HG03342 (cell line): ENCODE measurements around the gene ATXN7L1.

Source experiments
- ATAC-seq: cut with Tn5 transposase; IDR thresholded peaks from one replicate; pipeline ENCODE4 v1.9.1; 2021; ENCODE audit warnings: mild to moderate bottlenecking, moderate library complexity; ENCODE audit not compliant: unreplicated experiment

ATXN7L1 gene, protein sequence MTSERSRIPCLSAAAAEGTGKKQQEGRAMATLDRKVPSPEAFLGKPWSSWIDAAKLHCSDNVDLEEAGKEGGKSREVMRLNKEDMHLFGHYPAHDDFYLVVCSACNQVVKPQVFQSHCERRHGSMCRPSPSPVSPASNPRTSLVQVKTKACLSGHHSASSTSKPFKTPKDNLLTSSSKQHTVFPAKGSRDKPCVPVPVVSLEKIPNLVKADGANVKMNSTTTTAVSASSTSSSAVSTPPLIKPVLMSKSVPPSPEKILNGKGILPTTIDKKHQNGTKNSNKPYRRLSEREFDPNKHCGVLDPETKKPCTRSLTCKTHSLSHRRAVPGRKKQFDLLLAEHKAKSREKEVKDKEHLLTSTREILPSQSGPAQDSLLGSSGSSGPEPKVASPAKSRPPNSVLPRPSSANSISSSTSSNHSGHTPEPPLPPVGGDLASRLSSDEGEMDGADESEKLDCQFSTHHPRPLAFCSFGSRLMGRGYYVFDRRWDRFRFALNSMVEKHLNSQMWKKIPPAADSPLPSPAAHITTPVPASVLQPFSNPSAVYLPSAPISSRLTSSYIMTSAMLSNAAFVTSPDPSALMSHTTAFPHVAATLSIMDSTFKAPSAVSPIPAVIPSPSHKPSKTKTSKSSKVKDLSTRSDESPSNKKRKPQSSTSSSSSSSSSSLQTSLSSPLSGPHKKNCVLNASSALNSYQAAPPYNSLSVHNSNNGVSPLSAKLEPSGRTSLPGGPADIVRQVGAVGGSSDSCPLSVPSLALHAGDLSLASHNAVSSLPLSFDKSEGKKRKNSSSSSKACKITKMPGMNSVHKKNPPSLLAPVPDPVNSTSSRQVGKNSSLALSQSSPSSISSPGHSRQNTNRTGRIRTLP

DNA sequence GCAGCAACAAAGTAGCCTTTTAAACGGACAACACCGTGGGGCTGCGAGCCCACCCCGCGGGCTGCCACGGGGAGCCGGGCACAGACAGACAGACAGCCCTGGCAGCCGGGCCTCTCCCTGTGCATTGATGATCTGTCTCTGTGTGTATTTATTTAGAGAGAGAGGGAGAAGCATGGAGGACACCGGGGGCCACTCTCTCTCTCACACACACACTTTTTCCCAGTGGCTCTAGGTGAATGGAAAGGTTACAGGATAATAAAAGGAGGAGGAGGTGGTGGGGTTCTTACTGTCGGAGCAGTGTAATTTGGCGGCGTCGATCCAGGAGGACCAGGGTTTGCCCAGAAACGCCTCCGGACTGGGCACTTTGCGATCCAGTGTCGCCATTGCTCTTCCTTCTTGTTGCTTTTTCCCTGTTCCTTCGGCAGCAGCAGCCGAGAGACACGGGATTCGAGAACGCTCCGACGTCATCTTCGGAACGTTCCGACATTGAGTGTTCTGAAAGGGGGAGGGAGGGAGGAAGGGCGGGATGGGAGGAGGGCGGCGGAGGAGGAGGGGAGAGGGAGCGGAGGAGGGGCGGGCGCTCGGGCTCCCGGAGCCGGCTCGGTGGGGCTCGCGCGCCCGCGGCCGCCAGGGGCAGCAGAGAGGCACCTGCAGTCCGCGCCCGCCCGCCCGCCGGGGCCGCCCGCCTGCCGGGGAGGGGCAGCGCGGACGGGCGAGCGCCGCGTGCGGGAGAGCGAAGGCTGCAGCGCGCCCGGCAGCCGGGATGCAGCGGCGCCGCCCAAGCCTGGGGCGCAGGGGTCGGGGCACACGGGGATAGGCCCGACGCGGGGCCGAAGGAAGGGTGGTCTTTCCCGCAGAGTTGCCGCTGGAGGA, at the start of gene ATXN7L1:
ATXN7L1 (minus strand) TSS at position 509 of the 873 bp plus-strand sequence; CDS start at position 468, 41 bp downstream.
- ATAC-seq, result peak; percentile 96

DNA sequence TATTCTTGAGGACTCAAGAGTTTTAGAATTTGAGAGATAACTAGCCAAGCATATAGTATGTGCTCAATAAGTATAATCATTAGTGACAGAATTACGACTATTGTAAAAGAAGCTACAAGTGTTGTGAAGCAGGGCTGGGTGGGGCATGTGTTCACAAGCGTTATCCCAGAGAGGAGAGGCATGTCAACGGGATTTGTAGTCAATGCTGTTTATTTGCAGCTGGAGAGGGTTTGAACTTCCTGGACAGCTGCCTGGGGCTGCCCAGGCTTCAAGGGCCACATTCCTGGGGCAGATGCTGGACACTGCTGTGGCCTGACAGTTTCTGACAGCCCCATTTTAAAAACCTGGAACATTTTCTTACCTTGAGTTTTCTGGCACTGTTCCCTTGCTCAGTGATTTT, 49.7 kb upstream of the ATXN7L1 start:
- ATAC-seq, result no peak

DNA sequence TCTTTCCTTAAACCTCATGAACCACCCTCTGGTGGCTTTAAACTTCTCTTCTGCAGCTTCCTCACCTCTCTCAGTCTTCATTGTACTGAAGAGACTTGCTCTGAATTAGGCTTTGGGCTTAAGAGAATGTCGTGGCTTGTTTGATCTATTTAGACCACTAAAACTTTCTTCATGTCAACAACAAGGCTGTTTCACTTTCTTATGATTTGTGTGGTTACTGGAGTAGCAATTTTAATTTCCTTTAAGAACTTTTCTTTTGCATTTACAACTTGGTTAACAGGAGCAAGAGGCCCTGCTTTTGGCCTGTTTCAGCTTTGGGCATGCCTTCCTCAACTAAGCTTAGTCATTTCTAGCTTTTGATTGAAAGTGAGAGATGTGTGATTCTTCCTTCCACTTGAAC, 48.5 kb upstream of the ATXN7L1 start:
- peak; percentile 31 for ATAC-seq

DNA sequence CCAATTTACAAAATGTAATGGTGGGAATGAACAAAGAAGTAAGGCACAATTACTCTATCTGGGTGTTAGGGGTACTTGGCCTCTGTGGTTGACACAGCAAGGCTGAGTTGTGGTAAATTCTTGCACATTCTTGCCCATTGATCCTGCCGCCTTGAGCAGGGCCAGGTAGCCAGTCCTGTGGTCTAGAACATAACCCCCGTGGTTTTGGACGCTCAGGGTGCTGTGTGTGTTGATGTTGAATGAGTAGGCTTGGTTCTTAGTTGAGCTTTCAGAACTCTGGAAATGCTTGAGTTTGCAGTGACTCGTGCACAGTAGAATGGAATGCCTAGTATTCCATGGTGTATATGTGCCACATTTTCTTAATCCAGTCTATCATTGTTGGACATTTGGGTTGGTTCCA, 44.4 kb upstream of the ATXN7L1 start:
- ATAC-seq, result no peak

DNA sequence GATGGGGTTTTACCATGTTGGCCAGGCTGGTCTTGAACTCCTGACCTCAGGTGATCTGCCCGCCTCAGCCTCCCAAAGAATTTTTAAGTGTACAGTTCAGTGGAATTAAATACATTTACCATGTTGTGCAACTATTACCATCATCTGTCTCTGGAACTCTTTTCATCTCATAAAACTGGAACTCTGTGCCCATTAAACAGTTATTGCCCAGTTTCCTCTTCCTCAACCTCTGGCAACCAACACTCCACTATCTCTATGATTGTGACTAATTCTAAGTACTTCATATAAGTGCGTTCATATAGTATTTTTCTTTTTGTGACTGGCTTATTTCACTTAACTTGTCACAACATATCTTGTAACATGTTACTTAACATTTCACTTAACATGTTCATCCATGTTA, 41.3 kb upstream of the ATXN7L1 start:
- ATAC-seq, result no peak

DNA sequence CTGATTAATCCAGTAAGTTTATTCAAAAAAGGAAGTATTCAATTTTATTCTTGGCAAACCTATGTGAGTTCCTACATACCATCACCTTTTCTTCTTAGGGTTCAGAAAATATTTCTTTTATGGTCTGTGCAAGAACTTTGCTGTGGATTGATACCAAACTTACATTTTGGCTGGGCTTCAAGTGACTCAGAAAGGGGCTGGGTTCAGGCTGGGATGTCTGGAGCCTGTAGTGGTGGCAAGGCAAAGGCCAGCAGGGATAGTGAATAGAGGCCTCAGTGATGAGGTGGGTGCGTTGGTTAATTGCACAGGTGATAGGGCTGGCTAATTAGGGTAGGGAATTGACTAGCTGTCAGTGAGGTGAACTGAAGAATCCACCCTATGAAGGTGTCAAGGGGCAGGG, 40.2 kb upstream of the ATXN7L1 start:
- ATAC-seq, result no peak

DNA sequence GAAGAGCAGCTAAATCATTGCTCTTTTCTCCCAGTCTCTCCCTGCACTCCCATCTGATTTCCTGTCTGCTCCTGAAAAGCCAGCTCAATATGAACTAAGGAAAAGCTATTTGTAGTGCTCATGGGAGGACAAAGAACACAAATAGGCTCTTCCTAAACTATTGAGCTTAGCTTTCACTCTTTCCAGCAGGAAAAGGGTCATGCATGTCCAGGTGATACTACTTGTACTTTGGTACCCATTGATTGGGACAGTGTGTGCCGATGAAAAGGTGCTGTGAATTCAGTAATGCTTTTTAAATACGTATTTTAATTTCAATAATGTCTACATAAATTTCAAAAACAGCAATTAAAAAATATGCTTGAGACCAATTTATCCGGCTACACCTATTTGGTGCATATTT, 37.5 kb upstream of the ATXN7L1 start:
- no peak for ATAC-seq

DNA sequence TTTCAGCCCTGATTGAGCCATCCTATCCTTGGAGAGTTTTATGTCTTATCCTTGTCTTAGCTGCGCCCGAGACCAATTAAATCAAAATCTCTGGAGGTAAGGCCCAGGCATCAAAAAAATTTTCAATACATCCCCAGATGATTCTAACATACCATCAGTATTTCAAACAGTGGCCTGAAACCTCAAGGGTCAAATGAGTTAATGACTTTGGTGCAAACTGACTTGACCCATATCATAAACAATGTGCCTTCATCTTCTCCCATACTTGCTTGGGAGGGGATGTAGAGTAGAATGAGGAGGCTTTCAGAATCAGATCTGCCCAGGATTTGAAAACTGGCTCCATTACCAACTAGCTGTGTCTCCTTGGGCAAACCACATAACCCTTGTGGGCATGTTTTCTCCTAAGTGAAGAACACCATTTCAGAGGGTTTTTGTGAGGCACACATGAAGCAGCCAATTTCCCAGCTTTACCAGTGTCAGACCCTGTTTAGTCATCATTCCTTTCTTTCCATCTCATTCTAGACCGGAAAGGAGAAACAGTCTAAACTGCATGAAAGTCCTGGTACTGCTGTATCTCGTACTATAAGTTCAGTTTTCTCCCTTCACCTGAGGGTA, 35.7 kb upstream of the ATXN7L1 start:
- ATAC-seq, result no peak

DNA sequence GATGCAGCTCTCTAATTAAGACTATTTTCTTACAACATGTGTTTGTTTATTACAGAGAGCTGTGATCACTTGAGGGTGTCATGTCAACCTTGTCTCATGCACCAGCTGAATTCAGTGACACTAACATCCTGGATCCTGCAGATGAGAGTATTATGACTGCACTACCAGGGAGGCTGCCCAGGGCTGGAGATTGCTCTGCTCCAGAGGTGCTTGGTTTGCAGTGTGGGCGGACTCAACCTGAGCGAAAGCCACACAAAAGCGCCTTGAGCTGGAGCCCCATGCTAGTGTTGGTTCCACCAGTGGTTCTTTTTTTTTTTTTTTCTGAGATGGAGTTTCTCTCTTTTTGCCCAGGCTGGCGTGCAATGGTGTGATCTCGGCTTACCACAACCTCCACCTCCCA, 33.8 kb upstream of the ATXN7L1 start:
- no peak for ATAC-seq

DNA sequence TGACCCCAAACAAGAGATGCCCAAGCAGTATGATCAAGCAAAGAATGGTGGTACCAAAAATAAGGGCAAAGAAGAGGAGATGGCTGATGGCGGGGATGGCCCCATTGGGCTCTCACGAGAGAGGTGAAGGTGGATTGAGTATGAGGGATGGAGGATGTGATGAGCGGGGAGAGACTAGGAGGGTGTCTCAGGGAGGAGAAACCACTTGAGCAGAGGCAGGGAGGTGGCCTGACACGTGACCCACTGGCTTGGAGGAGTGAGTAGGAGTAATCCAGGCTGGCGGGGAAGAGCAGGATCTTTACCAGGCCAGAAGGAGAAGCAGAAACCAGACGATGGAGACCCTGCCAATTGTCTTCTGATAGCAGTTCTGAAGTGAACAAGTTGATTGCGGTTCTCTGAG, 33.3 kb upstream of the ATXN7L1 start:
- no peak for ATAC-seq

DNA sequence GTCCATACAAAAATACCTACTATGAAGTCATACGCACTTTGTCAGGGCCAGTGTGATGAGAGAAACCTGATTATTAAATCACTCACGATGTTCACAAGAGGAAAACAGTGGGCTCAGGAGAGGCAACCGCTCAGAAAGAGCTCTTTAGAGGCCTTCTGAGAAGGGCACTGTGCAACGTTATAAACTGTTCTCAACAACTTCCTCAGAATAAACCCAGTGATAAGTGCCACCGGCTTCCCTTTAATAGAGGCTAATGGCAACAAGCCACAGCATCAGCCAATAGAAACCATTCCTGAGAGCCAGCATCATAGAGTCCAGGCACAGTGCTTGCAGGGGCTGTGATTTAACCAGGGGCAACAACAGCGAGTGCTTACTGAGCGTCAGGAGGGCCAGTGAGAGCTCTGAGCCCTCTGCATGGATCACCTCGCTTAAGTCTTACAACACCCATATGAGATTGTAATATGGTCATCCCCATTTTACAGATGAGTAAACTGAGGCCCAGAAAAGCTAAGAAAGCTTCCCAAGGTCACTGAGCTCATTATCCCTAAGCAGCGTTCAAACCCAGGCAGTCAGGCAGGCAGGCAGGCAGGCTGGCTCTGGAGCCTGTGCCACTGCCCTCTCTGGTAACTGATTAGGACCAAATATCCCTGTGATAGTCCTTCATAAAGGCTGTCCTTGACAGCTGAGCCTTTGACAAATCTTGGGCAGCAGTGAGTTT, 30.9 kb upstream of the ATXN7L1 start:
- no peak for ATAC-seq

DNA sequence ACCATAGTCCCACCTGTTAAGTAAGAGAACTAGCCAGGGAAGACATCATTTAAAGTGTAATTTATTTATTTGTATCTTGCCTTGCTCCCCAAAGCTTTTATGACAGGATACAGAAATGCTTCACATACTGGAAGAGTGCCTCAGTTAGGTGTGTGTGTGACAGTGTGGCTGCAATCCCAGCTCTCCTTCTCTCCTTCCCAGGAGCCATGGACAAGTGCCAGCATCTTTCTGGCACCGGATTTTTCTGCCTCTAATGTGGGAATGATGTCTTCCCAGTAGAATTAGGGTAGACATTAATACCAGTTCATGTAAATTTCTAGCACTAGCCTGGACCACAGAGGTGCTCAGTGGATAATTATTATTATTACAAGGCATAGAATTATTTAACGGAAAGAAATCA, 30.3 kb upstream of the ATXN7L1 start:
- ATAC-seq, result no peak

DNA sequence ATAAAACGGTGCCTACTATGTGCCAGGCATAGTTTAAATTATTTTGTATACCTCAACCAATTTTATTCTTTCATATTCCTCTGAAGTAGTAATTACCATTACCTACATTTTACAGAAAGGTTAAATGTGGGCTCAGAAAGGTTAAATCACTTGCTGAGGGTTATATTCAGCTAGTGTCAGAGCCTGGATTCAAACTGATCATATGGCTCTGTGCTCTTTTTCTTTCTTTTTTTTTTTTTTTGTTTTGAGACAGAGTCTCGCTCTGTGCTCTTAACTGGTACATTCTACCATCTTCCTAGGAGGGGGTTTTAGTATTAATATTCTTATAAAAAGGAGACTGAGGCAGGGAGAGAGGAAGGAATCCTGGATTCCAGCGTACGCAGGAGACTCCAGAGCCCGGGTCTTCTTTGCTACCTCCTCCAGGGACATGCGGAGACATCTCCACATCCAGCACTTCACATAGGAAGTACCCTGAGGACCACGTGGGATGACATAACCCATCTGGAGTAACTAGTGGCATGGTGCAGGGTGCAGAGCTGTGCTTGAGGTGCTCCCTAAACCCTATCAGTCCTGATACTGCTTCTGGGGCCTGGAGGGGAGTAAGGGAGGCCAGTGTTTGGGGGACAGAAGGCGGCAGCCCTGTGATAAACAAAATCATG, 29.6 kb upstream of the ATXN7L1 start:
- no peak for ATAC-seq

DNA sequence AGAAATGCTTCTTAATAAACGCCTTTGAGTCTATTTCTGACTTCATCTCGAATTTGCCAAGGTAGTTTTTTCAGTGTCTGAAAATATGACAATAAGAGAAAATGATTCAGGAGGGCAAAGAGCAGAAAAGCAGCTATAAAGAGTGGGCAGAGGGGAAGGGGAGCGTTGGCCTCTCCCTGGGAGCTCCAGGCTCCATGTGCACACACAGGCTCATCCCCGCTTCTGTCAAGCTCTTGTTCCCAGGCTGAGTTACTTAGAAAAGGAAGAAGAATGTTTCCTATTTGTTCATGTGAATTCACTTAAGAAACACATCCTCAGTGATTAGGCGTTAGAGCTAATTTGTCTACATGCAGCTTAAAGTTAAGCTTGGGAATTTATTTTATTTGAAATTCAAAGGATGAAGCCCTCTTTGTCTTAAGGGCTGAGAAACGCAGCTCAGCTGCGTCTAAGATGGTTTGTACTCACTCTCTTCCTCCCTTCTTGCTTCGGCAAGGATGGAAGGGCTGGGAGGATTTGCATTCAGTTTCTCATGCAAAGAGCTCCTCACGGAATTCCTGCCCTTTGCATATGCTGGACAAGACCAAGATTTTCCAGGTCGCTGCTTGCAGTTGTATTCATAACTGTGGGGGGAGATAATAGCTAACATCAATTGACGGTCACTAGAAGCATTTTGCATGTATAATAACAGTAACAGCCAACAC, 29.0 kb upstream of the ATXN7L1 start:
- no peak for ATAC-seq

DNA sequence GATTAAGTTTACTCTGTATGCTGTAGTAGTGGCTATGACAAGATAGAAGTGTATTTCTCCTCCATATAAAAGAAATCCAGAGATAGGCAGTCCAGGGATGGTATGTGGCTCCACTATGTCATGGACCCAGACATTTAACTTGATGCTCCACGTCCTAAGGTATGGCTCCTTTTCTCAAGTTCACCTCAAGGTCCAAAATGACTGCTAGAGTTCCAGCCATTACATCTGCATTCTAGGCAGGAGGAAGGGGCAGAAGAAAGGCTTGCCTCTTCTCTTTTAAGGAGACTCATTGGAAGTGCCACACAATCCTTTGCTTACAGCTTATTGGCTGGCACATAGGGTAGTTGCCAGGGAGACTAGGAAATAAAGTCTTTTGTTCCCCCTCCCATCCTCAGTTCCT, 27.7 kb upstream of the ATXN7L1 start:
- ATAC-seq, result no peak

DNA sequence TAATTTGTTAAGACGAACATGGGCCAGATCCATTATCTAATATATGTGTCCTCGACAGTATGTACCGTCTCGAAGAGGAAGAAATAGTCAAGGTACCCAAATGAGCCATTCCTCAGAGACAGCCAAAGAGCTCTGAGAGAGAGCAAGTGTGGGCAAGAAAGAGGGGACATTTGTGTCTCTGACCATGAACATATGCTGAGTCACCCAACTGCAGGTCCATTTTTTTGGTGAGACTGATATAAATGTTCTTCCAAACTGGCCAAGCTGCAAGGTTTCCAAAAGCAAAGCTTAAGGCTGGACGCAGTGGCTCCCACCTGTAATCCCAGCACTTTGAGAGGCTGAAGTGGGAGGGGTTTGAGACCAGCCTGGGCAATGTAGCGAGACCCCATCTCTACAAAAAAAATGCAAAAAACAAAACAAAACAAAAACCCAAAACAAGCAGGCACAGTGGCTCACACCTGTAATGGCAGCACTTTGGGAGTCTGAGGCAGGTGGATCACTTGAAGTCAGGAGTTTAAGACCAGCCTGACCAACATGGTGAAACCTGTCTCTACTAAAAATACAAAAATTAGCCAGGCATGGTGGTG, 26.0 kb upstream of the ATXN7L1 start:
- no peak for ATAC-seq

DNA sequence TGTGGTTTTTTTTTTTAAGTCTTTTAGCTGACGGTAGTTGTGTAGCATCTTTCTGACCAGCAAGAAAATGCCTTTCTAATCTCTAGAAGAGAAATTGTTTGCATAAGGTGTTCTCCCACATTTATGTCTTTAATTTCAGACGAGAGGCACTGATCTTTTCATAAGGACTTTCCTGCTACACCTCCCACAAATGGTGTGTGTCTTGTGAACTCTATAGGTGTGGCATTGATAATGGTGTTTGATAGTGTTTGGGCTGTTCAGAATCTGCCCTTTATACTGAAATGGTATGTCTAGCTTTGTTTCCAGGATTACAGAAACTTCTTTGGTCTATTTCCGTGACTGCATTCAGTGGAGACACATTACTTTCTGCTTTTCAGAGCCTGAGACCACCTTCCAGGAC, 21.6 kb upstream of the ATXN7L1 start:
- no peak for ATAC-seq

DNA sequence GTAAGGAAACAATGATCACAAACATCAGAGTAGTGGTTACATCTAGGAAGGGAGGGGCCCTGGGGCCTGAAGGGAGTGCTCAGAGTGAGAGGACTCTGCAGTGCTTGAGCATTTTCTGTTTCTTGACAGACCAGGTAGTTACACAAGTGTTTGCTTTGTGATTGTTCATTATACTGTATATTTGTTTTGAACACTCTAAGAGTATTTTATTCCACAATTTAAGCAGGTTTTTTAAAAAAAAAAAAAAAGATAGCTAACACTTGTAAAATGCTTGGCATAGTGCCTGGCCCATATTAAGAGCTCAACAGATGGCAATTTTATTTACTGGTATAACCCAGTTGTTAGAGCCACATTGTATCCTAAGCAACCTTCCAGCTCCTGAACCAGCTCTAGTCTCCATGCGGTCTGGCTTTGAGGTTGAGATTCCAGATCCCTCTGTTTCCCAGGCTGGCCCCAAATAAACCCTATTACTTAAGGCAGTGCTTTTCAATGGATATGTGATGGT, 20.1 kb upstream of the ATXN7L1 start:
- no peak for ATAC-seq
